Brain microvascular endothelial cell (primary cell): ENCODE results near the gene AIM2.
A peak's percentile ranks its signal among the peaks of the same experiment; 100 is the strongest.
"Not testable (repeated sequence)": the region's sequence is repeated elsewhere in the genome, so short reads cannot be mapped to it uniquely, and the experiment has no call there.

ENCODE experiments used
- DNase-seq: peaks from one replicate; pipeline ENCODE4 v3.0.0-alpha.2; 2020
- H3K27ac ChIP-seq: fragments of 250-450 bp; sonication (Bioruptor Pico); 2 replicates; pipeline ENCODE4 v1.5.1; 2020; ENCODE audit warnings: mild to moderate bottlenecking, moderate library complexity
- H3K27me3 ChIP-seq: fragments of 250-450 bp; sonication (Bioruptor Pico); replicated peaks from 2 replicates; pipeline ENCODE4 v1.5.1; 2020; ENCODE audit warnings: mild to moderate bottlenecking
- H3K36me3 ChIP-seq: fragments of 250-450 bp; sonication (Bioruptor Pico); replicated peaks from 2 replicates; pipeline ENCODE4 v1.5.1; 2020; ENCODE audit warnings: mild to moderate bottlenecking
- H3K4me3 ChIP-seq: 2 replicates; pipeline ENCODE4 v1.5.1; 2011; ENCODE audit warnings: low read depth, mild to moderate bottlenecking, control low read depth, low read length, moderate library complexity
- CTCF ChIP-seq: IDR thresholded peaks from 2 replicates; pipeline ENCODE4 v1.5.1; 2011; ENCODE audit warnings: low read depth, mild to moderate bottlenecking, moderate library complexity, low read length, control low read depth, inconsistent platforms; ENCODE audit errors: missing control alignments
- in situ Hi-C: cut with HindIII; loops from 2 replicates; pipeline ENCODE4 v1.10.0; 2017; ENCODE audit warnings: low sequenced_read_pairs, low pct_ligation_motif_present

Gene AIM2

GRCh38 chr1:159058751-159059150, 17.8 kb downstream of the AIM2 start:
- Histone ChIP-seq H3K36me3 (peaks cover 17% of the 10 kb centered on the region), H3K27me3 (no peaks in the 10 kb centered on the region), H3K27ac (no peak overlapping the region), H3K4me3 (no peak overlapping the region)
- in situ Hi-C loops = no loop called here
- no peak for TF ChIP-seq CTCF
- no peak for DNase-seq

- in situ Hi-C loops = no loop called here
- H3K27me3 ChIP-seq = no peaks in the 10 kb centered on the region
- no peak overlapping the region for H3K27ac ChIP-seq
- DNase-seq = no peak
- TF ChIP-seq CTCF = peak; percentile 41
- peaks cover 34% of the 10 kb centered on the region for H3K36me3 ChIP-seq
- no peak overlapping the region for H3K4me3 ChIP-seq
Observed at GRCh38 chr1:159056069-159056698, 20.4 kb downstream of the AIM2 start.

GRCh38 chr1:159055181-159055641, 21.4 kb downstream of the AIM2 start:
- Histone ChIP-seq H3K36me3 (peaks cover 41% of the 10 kb centered on the region), H3K27me3 (no peaks in the 10 kb centered on the region), H3K4me3 (no peak overlapping the region), H3K27ac (no peak overlapping the region)
- in situ Hi-C loops = no loop called here
- no peak for DNase-seq
- TF ChIP-seq CTCF = no peak

GRCh38 chr1:159054427-159054826, 22.1 kb downstream of the AIM2 start:
- Histone ChIP-seq H3K27me3 (no peaks in the 10 kb centered on the region), H3K36me3 (peaks cover 49% of the 10 kb centered on the region), H3K27ac (no peak overlapping the region), H3K4me3 (no peak overlapping the region)
- in situ Hi-C loops = no loop called here
- DNase-seq = no peak
- TF ChIP-seq CTCF = no peak

- Histone ChIP-seq H3K36me3 (peaks cover 51% of the 10 kb centered on the region), H3K27ac (no peak overlapping the region), H3K27me3 (no peaks in the 10 kb centered on the region), H3K4me3 (no peak overlapping the region)
- TF ChIP-seq CTCF = no peak
- in situ Hi-C loops = no loop called here
- DNase-seq = no peak
Observed at GRCh38 chr1:159051436-159051835, 25.1 kb downstream of the AIM2 start.

GRCh38 chr1:159046486-159046885, 30.1 kb downstream of the AIM2 start:
- in situ Hi-C loops = loop anchor here (25.0 kb wide), 1 partner anchor 1084 kb away; no protein-coding TSS in a partner anchor
- not testable (repeated sequence) for H3K4me3 ChIP-seq, DNase-seq, H3K27me3 ChIP-seq, H3K27ac ChIP-seq
- H3K36me3 ChIP-seq = peaks cover 32% of the 10 kb centered on the region
